HG03196 (cell line): Measurements from ENCODE around the gene GLI3.

Experiments used
- ATAC-seq: cut with Tn5 transposase; IDR thresholded peaks from one replicate; pipeline ENCODE4 v1.9.1; 2021; ENCODE audit not compliant: unreplicated experiment

The GLI3 gene

DNA sequence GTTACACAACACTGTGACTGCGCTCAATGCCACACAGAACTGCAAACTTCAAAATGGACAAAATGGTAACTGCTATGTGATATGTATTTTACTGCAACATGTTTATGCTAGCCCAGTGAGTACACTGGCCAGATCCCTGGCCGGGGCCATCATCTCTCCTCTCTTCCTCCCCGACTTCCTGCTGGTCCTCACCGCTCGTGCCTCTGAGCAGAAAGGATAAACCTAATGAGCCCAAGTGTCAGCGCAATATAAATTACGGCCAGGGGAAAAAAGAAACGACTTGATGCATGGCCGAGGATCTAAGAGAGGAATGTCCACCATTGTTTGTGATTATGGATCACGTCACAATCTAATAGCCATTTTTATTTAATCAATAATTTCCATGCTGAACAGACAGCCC lies 225.2 kb downstream of the GLI3 start:
- no peak for ATAC-seq

DNA sequence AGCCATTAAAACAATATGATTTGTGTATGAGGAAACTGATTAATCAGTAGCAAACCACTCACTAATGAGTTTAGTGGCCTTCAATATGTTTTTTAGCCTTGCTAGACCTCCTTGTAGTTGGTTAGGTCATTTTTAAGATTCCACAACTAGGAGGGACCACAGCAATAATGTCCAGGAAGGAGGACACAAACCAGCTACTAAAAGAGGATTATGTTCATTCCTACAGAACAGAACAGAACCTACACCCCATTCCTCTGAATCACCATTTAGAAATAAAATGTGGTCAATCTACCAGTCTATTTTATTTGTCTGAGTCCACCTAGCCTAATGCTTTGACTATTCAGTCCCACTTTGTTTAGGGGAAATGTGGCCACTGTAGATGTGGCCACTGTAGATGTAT lies 226.3 kb downstream of the GLI3 start:
- ATAC-seq: no peak

- no peak for ATAC-seq
Observed at GRCh38 chr7:42006801-42007513, 230.1 kb downstream of the GLI3 start.

- no peak for ATAC-seq
Observed at GRCh38 chr7:42002654-42003053, 234.4 kb downstream of the GLI3 start.

- ATAC-seq: no peak
Observed at GRCh38 chr7:41999736-42000283, 237.2 kb downstream of the GLI3 start.

DNA sequence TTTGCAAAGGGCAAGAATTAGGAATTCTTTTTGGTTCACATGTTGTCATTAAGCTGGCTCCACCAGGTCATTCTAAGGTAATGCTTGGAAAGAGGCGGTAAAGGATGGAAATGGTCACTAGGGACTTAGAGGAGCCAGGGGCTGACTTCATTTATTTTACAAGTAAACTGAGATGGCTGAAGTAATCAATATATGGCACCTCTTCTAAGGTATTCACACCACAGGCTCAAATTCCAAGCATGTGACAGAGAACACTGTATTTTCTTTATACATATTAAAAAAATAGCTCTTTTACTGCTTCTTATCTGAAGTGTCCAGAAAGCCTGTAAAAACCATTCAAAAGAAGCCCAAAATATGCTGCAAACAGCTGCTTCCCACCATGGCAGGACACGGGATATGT lies 239.0 kb downstream of the GLI3 start:
- no peak for ATAC-seq

DNA sequence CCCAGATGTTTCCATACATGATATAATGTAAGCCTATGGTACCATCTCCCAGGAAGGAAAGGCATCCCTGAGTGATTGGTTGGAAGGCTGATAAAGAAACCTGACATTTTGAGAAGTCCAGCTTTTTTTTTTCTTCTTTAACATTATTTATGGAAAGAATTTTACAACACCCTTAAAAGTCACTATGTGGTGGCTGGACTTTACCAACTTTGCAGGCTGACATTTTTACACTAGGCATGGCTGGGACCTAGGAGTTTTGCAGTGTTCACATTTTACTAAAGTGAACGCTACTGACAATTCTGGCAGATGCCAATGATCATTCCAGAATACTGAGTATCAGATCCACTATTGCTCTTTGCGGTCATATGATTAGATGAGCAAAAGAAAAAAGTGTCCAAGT lies 239.9 kb downstream of the GLI3 start:
- no peak for ATAC-seq

- ATAC-seq: no peak
Observed at GRCh38 chr7:41996381-41997035, 240.5 kb downstream of the GLI3 start.

DNA sequence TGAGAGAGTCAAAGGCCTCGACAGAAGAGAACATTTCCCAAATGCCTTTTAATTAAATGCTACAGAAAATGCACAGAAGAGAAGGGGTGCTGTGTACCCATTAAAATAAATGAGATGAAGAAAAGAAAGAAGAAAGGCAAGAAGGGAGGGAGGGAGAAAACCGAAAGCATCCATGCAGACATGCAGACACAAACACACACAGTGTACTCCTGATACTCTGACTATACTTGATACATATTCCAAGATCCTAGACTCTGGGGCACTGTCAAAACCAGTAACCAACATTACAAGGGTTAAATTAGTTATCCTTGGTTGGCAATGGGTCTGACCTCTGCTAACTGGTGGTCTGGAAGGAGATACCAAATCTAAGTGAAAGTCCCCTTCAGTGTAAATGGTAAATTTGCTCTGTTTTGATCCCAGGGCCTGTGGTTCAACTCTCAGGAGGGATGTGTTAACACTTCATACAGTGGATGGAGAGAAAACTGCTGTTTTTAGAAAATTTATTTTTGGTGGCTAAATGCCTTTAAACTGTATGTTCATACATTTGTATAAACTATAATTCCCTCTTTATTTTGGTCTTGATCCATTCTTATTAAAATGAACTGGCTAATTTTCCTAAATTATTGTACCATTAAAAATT lies 241.3 kb downstream of the GLI3 start:
- ATAC-seq: no peak

GRCh38 chr7:41994746-41995110 lies 242.3 kb downstream of the GLI3 start:
- ATAC-seq: no peak

DNA sequence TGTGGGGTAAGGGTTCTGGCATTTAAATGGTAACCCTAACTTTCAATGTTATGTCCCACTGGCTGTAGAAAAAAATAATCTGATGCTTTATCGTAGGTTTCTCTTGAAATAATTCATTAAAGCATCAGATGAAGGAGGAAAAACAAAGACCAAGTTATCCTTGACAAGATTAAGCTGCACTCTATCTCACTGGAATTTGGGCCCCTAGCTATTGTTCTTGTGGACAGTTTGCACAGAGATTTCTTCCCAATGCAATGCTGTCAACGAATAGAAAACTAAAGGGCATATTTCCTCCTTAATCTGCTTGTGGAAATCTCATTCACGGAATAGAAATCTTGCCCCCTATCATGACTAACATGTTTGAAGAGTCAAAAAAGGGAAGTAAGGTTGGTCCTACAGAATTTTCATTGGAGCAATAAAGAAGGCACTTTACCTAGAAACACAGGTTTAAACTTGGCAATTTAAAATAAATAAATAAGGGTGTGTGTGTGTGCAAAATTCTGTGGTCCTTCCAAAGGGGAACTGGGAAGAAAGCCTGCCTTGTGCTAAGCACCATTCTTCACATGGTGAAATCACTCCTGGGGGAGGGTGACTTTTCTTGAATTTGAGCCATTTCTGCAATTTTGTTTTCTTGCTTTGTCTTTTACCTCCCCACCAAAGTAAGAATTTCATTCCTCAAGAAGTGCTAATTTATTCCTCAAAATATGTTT lies 242.8 kb downstream of the GLI3 start:
- ATAC-seq: no peak

- ATAC-seq: no peak
Observed at GRCh38 chr7:41992881-41993867, 243.8 kb downstream of the GLI3 start.

- no peak for ATAC-seq
Observed at GRCh38 chr7:41984888-41985287, 252.1 kb downstream of the GLI3 start.

- ATAC-seq: no peak
Observed at GRCh38 chr7:41981046-41982040, 255.7 kb downstream of the GLI3 start.

DNA sequence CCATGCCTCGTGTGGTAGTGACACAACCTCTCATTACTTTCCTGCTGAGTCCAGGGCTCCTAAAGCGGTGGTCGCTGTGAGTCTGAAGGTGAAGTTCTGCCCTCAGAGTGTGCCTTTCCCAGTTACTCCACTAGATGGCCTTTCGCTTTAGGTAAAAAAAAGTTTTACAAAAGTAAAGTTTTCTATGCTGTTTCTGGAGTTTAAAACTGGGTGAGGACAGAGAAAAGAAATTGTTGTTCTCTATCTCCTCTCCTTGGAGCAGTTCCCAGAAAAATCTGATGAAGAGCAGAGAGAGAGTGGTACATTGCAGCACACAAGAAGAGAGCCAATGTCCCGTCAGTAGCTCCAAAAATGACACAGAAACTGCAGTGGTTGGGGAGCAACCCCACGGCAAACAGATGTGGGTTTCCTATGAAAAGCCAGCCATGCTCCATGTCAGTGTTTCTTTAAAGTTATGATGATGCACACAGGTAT lies 257.1 kb downstream of the GLI3 start:
- no peak for ATAC-seq

GRCh38 chr7:41978858-41979257 lies 258.2 kb downstream of the GLI3 start:
- ATAC-seq: no peak

DNA sequence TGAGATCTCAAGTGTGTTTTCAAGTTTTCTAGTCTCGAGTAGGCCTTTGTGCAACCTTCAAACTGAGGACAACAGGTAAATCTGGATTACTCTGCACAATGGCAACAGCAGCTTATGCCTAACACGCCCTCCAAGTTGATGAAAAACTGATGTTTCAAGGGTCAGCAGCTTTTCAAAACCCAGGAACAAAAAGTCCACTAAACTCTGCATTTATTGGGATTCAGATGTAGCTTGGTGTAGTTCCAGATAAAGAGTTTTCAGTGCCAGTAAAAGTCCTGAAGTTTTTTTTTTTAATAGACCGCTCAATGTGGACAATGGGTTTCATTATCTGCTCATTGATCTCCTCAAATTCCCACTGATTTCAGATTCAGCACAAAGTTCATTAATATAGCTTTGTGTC lies 259.3 kb downstream of the GLI3 start:
- no peak for ATAC-seq

- no peak for ATAC-seq
Observed at GRCh38 chr7:41977151-41977651, 259.8 kb downstream of the GLI3 start.

GRCh38 chr7:41976411-41976810 lies 260.6 kb downstream of the GLI3 start:
- no peak for ATAC-seq
